ENCODE data around the gene SIKE1.
"Not testable (repeated sequence)": the region's sequence is repeated elsewhere in the genome, so short reads cannot be mapped to it uniquely, and the experiment has no call there.

Gene SIKE1

GRCh38 chr1:114780344-114781226 is at the start of gene SIKE1:
Gene SIKE1 (minus strand): TSS chr1:114780685. CDS start chr1:114780607, 78 bp downstream.
- H3K4me3 ChIP-seq (ENCODE audit: low read length): peak within 1 kb of the TSS; percentile 94
- no peak for TF ChIP-seq CTCF (conservative IDR thresholded peaks at IDR 0.05; ENCODE audit: low read depth, low read length)
- peak; percentile 84 for DNase-seq (ENCODE audit: low read depth)

- not testable (repeated sequence) for DNase-seq (ENCODE audit: low read depth); H3K4me3 ChIP-seq (ENCODE audit: low read length)
Measured at GRCh38 chr1:114830075-114830474, 49.6 kb upstream of the SIKE1 start.

- no peak overlapping the region for H3K4me3 ChIP-seq (ENCODE audit: low read length)
- TF ChIP-seq CTCF (conservative IDR thresholded peaks at IDR 0.05; ENCODE audit: low read depth, low read length): no peak
- no peak for DNase-seq (ENCODE audit: low read depth)
Measured at GRCh38 chr1:114828251-114828650, 47.8 kb upstream of the SIKE1 start.

GRCh38 chr1:114821978-114822377 is 41.5 kb upstream of the SIKE1 start:
- no peak overlapping the region for H3K4me3 ChIP-seq (ENCODE audit: low read length)
- TF ChIP-seq CTCF (conservative IDR thresholded peaks at IDR 0.05; ENCODE audit: low read depth, low read length): no peak
- no peak for DNase-seq (ENCODE audit: low read depth)

GRCh38 chr1:114820392-114820791 is 39.9 kb upstream of the SIKE1 start:
- no peak overlapping the region for H3K4me3 ChIP-seq (ENCODE audit: low read length)
- no peak for TF ChIP-seq CTCF (conservative IDR thresholded peaks at IDR 0.05; ENCODE audit: low read depth, low read length)
- DNase-seq (ENCODE audit: low read depth): no peak

- no peak for DNase-seq (ENCODE audit: low read depth)
- TF ChIP-seq CTCF (conservative IDR thresholded peaks at IDR 0.05; ENCODE audit: low read depth, low read length): no peak
- no peak overlapping the region for H3K4me3 ChIP-seq (ENCODE audit: low read length)
Measured at GRCh38 chr1:114819869-114820268, 39.4 kb upstream of the SIKE1 start.

- not testable (repeated sequence) for H3K4me3 ChIP-seq (ENCODE audit: low read length)
Measured at GRCh38 chr1:114804449-114804848, 24.0 kb upstream of the SIKE1 start.

GRCh38 chr1:114803001-114803400 is 22.5 kb upstream of the SIKE1 start:
- peak; percentile 2 for DNase-seq (ENCODE audit: low read depth)
- no peak for TF ChIP-seq CTCF (conservative IDR thresholded peaks at IDR 0.05; ENCODE audit: low read depth, low read length)
- no peak overlapping the region for H3K4me3 ChIP-seq (ENCODE audit: low read length)

More at GRCh38 chr1:114804449-114804848, 24.0 kb upstream of the SIKE1 start:
- DNase-seq (ENCODE audit: low read depth): not testable (repeated sequence)

Measured in retinal pigment epithelial cell (primary cell).